Liver (tissue), 3 donors: ENCODE measurements around the gene MBP.

Source experiments
- EGR1 ChIP-seq, 2 donors: IDR thresholded peaks; 2 replicates each; pipeline ENCODE4 v1.6.1; 2016 to 2018; ENCODE audit warnings: antibody characterized with exemption in 2 of 2, low read depth in 2 of 2
- GABPA ChIP-seq, 2 donors: IDR thresholded peaks in 1 of 2; conservative IDR thresholded peaks in 1 of 2; 2 replicates each; pipeline ENCODE4 v1.6.1; 2016; ENCODE audit warnings: antibody characterized with exemption in 2 of 2, mild to moderate bottlenecking in 1 of 2, moderate library complexity in 1 of 2
- HNF4A ChIP-seq, 2 donors: conservative IDR thresholded peaks; 2 replicates each; pipeline ENCODE4 v1.6.1; 2016; ENCODE audit warnings: antibody characterized with exemption in 2 of 2, mild to moderate bottlenecking in 2 of 2
- RAD21 ChIP-seq, 2 donors: IDR thresholded peaks; 2 replicates each; pipeline ENCODE4 v1.6.1; 2016; ENCODE audit warnings: antibody characterized with exemption in 2 of 2, mild to moderate bottlenecking in 2 of 2
- SP1 ChIP-seq: IDR thresholded peaks from 2 replicates; pipeline ENCODE4 v1.6.1; 2018; ENCODE audit warnings: antibody characterized with exemption, mild to moderate bottlenecking
- TF ChIP-seq, protein P1 (sequence below): fragments of 150-350 bp; IDR thresholded peaks from 2 replicates; pipeline ENCODE4 v1.5.1; 2017; ENCODE audit warnings: improper control_type of control experiment, low read depth, low read length; ENCODE audit not compliant: missing input control
- TF ChIP-seq, protein P2 (sequence below): IDR thresholded peaks from 2 replicates; pipeline ENCODE4 v1.6.1; 2016; ENCODE audit warnings: antibody characterized with exemption, mild to moderate bottlenecking
- TF ChIP-seq, protein P3 (sequence below): IDR thresholded peaks from 2 replicates; pipeline ENCODE4 v1.6.1; 2016; ENCODE audit warnings: antibody characterized with exemption
- donor health status: healthy.
- donor health status: healthy.

DNA sequence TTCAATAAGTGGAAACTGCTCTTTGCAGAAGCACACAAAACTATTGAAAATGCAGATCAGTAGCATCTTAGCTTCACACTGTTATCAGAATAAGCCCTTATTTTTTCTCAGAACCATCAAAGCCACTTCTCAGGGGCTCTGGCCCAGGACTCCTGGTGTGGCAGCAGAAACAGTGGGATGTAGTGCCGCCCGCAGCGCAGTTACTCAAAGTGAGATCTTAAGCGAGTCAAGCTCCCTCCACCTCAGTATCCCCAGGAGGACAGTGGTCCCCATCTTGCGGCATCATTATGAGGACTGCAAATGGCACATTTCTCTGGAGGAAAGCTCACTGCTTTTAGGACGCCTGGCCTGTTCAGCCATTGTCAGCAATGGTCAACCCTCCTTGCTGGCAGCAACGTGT, 60.0 kb downstream of the MBP start:
- TF ChIP-seq, protein P1, sequence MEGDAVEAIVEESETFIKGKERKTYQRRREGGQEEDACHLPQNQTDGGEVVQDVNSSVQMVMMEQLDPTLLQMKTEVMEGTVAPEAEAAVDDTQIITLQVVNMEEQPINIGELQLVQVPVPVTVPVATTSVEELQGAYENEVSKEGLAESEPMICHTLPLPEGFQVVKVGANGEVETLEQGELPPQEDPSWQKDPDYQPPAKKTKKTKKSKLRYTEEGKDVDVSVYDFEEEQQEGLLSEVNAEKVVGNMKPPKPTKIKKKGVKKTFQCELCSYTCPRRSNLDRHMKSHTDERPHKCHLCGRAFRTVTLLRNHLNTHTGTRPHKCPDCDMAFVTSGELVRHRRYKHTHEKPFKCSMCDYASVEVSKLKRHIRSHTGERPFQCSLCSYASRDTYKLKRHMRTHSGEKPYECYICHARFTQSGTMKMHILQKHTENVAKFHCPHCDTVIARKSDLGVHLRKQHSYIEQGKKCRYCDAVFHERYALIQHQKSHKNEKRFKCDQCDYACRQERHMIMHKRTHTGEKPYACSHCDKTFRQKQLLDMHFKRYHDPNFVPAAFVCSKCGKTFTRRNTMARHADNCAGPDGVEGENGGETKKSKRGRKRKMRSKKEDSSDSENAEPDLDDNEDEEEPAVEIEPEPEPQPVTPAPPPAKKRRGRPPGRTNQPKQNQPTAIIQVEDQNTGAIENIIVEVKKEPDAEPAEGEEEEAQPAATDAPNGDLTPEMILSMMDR = no peak
- TF ChIP-seq GABPA (IDR thresholded peaks at IDR 0.05 in 1 of 2, conservative IDR thresholded peaks at IDR 0.05 in 1 of 2) (no peak), EGR1 (IDR thresholded peaks at IDR 0.05; ENCODE audit: low read depth in 2 of 2) (no peak), RAD21 (IDR thresholded peaks at IDR 0.05) (no peak), HNF4A (conservative IDR thresholded peaks at IDR 0.05) (no peak), SP1 (no peak)
- TF ChIP-seq, protein P2, sequence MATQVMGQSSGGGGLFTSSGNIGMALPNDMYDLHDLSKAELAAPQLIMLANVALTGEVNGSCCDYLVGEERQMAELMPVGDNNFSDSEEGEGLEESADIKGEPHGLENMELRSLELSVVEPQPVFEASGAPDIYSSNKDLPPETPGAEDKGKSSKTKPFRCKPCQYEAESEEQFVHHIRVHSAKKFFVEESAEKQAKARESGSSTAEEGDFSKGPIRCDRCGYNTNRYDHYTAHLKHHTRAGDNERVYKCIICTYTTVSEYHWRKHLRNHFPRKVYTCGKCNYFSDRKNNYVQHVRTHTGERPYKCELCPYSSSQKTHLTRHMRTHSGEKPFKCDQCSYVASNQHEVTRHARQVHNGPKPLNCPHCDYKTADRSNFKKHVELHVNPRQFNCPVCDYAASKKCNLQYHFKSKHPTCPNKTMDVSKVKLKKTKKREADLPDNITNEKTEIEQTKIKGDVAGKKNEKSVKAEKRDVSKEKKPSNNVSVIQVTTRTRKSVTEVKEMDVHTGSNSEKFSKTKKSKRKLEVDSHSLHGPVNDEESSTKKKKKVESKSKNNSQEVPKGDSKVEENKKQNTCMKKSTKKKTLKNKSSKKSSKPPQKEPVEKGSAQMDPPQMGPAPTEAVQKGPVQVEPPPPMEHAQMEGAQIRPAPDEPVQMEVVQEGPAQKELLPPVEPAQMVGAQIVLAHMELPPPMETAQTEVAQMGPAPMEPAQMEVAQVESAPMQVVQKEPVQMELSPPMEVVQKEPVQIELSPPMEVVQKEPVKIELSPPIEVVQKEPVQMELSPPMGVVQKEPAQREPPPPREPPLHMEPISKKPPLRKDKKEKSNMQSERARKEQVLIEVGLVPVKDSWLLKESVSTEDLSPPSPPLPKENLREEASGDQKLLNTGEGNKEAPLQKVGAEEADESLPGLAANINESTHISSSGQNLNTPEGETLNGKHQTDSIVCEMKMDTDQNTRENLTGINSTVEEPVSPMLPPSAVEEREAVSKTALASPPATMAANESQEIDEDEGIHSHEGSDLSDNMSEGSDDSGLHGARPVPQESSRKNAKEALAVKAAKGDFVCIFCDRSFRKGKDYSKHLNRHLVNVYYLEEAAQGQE = no peak
- TF ChIP-seq, protein P3, sequence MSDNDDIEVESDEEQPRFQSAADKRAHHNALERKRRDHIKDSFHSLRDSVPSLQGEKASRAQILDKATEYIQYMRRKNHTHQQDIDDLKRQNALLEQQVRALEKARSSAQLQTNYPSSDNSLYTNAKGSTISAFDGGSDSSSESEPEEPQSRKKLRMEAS = no peak
